ENCODE data around the gene RASGEF1B.

DNA sequence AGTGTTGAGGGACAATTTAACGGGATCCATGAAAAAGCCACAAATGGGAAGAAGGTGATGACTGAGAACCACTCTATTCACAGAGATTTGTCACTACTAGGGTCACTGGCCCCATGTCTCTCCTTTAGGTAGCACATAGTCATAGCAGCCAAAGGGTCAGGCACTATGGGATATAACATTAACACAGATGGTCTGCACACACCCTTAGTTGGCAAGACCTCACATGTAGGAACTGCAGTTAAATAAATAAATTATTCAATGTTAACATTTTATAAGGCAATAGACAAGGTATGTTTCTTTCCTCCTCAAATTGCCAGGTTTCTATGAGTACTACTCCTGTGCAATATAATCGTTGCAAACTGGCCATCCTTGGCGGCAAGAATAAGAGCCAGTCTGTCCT lies 10.9 kb downstream of the RASGEF1B start:
- TF ChIP-seq, protein P1, sequence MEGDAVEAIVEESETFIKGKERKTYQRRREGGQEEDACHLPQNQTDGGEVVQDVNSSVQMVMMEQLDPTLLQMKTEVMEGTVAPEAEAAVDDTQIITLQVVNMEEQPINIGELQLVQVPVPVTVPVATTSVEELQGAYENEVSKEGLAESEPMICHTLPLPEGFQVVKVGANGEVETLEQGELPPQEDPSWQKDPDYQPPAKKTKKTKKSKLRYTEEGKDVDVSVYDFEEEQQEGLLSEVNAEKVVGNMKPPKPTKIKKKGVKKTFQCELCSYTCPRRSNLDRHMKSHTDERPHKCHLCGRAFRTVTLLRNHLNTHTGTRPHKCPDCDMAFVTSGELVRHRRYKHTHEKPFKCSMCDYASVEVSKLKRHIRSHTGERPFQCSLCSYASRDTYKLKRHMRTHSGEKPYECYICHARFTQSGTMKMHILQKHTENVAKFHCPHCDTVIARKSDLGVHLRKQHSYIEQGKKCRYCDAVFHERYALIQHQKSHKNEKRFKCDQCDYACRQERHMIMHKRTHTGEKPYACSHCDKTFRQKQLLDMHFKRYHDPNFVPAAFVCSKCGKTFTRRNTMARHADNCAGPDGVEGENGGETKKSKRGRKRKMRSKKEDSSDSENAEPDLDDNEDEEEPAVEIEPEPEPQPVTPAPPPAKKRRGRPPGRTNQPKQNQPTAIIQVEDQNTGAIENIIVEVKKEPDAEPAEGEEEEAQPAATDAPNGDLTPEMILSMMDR (IDR thresholded peaks at IDR 0.05), result no peak
- TF ChIP-seq POLR2A (IDR thresholded peaks at IDR 0.05) (no peak), EP300 (IDR thresholded peaks at IDR 0.05) (no peak)
